Left ventricle myocardium inferior (tissue), 1 donor: Measurements from ENCODE around the gene SDF4. TPM values are rescaled to one million over a fixed set of nuclear protein-coding genes. Genes with fewer than 3 reads are reported as not detected.
A peak's percentile ranks its signal among the peaks of the same experiment; 100 is the strongest.

Experiments used
- DNase-seq: peaks from one replicate; pipeline ENCODE4 v3.0.0-alpha.2; 2020
- H3K27ac ChIP-seq: fragments of 200-600 bp; replicated peaks from 2 replicates; pipeline ENCODE4 v1.8.0; 2021
- H3K27me3 ChIP-seq: fragments of 200-600 bp; 2 replicates; pipeline ENCODE4 v1.8.0; 2021; ENCODE audit warnings: low read depth
- H3K36me3 ChIP-seq: fragments of 200-600 bp; 2 replicates; pipeline ENCODE4 v1.8.0; 2021
- H3K4me1 ChIP-seq: fragments of 200-600 bp; 2 replicates; pipeline ENCODE4 v1.8.0; 2021
- H3K4me3 ChIP-seq: fragments of 200-600 bp; 2 replicates; pipeline ENCODE4 v1.8.0; 2021; ENCODE audit warnings: mild to moderate bottlenecking, moderate library complexity
- H3K9me3 ChIP-seq: fragments of 200-600 bp; replicated peaks from 2 replicates; pipeline ENCODE4 v1.8.0; 2021
- intact Hi-C: fragments of 100-400 bp; cut with micrococcal nuclease; formaldehyde crosslinking; loops from one replicate; pipeline ENCODE4 v1.11.0; 2022
- total RNA-seq: library from RNA; stranded (reverse); fragmentation: NEBNext Ultra II Directional; extraction: Animal tissue kit (Norgen Biotek cat#: 25700); gene quantifications from one replicate; pipeline ENCODE4 v1.2.1, GENCODE V29; 2021
- TF ChIP-seq, protein P1 (sequence below): fragments of 200-600 bp; IDR thresholded peaks from 2 replicates; pipeline ENCODE4 v1.8.0; 2021; ENCODE audit warnings: antibody characterized with exemption, mild to moderate bottlenecking, borderline replicate concordance
- donor health status: DM: no; HTN: yes; CAD: no; lungs with severe emphysema.

SDF4 gene
- total RNA-seq, 1 donor from 2014 or later, result 114 TPM

DNA sequence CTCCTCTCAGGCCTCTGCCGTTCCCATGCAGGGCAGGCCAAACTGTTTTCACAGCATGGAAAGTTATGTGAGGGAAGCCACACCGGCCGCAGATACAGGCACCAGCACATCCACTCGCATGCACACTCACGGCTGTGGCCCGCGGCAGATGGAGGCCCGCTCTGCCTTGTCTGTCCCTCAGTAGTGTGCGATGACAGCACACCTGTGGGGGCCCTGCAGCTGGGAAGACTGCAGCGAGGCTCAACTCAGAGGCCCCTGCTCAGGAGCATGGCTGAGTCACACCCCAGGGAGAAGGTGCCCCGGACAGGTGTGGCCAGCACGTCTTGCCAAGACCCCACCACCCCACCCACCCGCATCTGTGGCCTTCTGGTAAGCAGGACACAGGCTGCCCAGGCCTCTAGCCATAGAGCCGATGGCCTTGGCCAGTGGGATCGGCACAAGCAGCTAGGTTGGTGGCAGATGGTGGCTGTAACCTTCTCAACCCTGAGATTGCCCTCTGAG lies 43.2 kb upstream of the SDF4 start:
- Histone ChIP-seq H3K27me3 (no peaks in the 10 kb centered on the region), H3K36me3 (peaks cover 14% of the 10 kb centered on the region), H3K4me3 (peak overlapping the region; percentile 98), H3K27ac (peak overlapping the region; percentile 94), H3K4me1 (peaks cover 49% of the 10 kb centered on the region), H3K9me3 (no peaks in the 10 kb centered on the region)
- TF ChIP-seq, protein P1, sequence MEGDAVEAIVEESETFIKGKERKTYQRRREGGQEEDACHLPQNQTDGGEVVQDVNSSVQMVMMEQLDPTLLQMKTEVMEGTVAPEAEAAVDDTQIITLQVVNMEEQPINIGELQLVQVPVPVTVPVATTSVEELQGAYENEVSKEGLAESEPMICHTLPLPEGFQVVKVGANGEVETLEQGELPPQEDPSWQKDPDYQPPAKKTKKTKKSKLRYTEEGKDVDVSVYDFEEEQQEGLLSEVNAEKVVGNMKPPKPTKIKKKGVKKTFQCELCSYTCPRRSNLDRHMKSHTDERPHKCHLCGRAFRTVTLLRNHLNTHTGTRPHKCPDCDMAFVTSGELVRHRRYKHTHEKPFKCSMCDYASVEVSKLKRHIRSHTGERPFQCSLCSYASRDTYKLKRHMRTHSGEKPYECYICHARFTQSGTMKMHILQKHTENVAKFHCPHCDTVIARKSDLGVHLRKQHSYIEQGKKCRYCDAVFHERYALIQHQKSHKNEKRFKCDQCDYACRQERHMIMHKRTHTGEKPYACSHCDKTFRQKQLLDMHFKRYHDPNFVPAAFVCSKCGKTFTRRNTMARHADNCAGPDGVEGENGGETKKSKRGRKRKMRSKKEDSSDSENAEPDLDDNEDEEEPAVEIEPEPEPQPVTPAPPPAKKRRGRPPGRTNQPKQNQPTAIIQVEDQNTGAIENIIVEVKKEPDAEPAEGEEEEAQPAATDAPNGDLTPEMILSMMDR, result no peak
- DNase-seq, result no peak
- intact Hi-C loops, result no loop called here

DNA sequence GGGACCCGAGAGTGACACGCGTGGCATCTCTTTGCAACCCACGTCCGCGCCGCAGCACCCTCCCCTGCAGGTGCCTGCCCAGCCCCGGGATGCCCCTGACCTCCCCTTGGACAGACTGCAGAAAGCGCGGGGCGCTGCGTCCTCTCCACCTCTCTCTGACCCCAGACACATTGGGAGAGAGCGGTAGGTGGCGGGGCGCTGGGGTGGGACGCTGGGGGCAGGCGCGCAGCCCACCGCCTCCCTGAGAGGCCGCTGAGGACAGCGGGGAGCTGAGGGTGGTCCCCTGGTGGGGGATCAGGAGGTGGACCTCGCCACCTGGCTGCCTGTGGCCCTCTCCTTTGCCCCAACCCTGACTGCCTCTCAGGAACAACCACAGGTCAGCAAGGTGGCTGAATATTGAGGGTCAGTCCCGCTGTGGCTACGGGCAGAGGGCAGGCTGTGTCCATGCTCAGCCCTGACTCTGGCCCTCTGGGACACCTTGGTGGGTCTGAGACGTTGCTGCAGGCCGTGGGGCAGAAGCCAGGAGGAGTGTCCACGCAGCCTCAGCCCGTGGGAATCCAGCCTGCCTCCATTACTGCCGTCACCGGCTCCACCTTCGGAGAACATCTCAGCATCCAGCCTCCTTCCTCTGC lies 42.6 kb upstream of the SDF4 start:
- no peak for DNase-seq
- peaks cover 55% of the 10 kb centered on the region for H3K4me1 ChIP-seq
- intact Hi-C loops, result no loop called here

DNA sequence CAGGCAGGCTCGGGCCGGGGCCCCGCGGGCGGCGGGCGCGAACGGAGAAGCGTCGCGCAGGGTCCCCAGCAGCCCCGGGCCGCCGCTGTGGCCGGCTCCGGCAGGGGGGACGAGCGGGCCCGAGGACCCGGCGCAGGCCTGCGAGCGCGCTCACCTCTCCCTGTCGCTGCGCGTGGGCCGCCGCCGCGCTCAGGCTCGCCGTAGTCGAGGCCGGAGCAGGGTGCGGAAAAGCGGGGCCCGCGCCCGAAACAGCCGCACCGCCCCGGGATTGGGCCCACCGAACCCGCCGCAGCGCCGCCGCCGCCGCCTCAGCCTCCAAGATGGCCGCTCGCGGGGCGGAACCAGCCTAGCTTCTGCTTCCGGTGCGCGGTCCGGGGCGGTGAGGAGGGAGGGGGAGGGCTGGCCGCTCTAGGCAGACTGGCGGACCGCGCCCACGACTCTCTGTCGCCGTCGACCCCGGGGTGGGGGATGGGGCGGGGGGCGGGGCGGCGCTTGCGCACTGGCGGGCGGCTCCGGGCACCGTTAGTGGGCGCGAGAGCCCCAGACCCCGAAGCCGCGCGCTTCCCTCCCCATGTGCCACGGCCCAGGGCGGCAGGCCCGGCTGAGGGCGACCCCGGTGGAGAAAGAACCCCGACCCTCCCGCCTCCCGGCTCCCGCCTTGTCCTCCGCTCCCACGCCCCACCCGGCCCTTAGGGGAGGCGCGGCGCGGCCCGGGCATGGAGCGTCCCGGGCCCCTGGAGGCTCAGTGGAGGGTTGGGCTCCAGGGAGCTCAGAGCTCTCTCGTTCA lies 41.9 kb upstream of the SDF4 start, which contains the start of gene UBE2J2:
Gene UBE2J2, minus strand, starts transcription at position 343 of the 787 bp plus-strand sequence. CDS start 5,862 bp downstream, outside the sequence.
- H3K4me3 ChIP-seq, result peak within 1 kb of the TSS; percentile 98
- intact Hi-C loops, result no loop called here
- H3K27me3 ChIP-seq, result no peaks in the 10 kb centered on the region
- H3K27ac ChIP-seq, result peak within 1 kb of the TSS; percentile 94
- H3K4me1 ChIP-seq, result peaks cover 57% of the 10 kb centered on the region
- peaks cover 16% of the 10 kb centered on the region for H3K36me3 ChIP-seq
- H3K9me3 ChIP-seq, result no peaks in the 10 kb centered on the region
- TF ChIP-seq, protein P1, result peak; percentile 0
- DNase-seq, result peak; percentile 96

More for the DNA sequence above, 42.6 kb upstream of the SDF4 start:
- Histone ChIP-seq H3K27me3 (no peaks in the 10 kb centered on the region), H3K9me3 (no peaks in the 10 kb centered on the region), H3K4me3 (peak overlapping the region; percentile 98), H3K36me3 (peaks cover 16% of the 10 kb centered on the region), H3K27ac (peak overlapping the region; percentile 94)
- TF ChIP-seq, protein P1, result no peak

DNA sequence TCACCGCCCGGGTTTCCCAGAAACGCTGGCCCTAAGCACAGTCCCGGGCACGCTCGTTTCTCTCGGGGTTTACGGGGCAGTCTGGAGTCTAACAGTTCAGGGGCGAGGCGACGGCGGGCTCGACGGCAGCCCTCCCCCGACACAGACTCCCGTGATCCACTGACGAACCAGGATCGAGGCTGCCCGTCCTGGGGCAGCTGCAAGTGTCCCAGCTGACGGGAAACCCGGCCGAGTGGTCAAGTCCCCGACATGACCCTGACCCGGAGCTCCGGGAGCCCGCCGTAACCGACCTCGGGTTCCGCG lies 41.4 kb upstream of the SDF4 start:
- TF ChIP-seq, protein P1, result no peak
- Histone ChIP-seq H3K4me1 (peaks cover 57% of the 10 kb centered on the region), H3K4me3 (peak overlapping the region; percentile 98), H3K27me3 (no peaks in the 10 kb centered on the region), H3K36me3 (peaks cover 22% of the 10 kb centered on the region), H3K9me3 (no peaks in the 10 kb centered on the region), H3K27ac (peak overlapping the region; percentile 94)
- intact Hi-C loops, result no loop called here
- DNase-seq, result no peak

DNA sequence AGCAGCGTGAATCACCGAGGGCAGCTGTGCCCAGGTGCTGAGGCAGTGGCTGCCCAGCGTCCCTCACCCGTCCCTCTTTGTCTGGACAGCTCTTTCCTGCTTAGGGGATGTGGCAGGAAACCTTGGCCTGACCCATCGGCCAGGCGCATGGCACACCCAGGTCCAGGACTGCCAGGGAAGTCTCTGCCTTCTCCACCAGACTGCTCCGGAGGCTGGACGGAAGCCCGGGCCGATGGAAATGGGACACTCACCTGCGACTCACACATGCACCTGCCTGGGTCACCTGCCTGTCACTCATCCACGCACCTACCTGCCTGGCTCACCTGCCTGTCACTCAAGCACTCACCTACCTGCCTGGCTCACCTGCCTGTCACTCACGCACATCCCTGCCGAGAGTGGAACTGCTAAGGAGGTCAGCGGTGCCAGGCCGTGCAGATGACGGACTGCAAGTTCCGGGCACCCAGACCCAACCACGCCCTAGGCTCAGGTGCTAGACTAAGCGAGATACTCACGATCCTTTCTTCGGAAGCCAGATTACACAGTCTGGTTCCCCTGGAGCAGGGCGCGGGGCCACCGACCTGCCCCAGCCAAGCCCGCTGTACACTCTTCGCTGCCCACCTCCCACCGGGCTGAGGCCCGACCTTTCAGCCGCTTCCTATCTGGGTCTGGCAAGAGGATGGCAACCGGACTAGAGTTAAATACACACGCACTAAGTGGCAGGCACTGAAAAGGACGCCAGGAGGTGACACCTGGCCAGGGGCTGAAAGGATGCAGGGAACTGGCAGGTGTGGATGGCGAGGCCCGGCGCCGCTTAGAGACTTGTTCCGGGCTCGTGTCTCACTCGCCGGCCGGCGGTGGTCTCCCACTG lies 40.8 kb upstream of the SDF4 start:
- Histone ChIP-seq H3K4me3 (peak overlapping the region; percentile 98), H3K4me1 (peaks cover 57% of the 10 kb centered on the region), H3K9me3 (no peaks in the 10 kb centered on the region), H3K27ac (peak overlapping the region; percentile 94), H3K36me3 (peaks cover 26% of the 10 kb centered on the region), H3K27me3 (no peaks in the 10 kb centered on the region)
- intact Hi-C loops, result no loop called here
- TF ChIP-seq, protein P1, result no peak
- no peak for DNase-seq
